SK-N-SH (cell line): Measurements from ENCODE around the gene PHF21A. TPM values are rescaled to one million over a fixed set of nuclear protein-coding genes. Genes with fewer than 3 reads are reported as not detected.
A peak's percentile ranks its signal among the peaks of the same experiment; 100 is the strongest.

Experiments
- CTCF ChIA-PET: fragments of 300-600, 350-600 bp; formaldehyde crosslinking; extraction: SDS; loops from one replicate; lab custom pipeline; 2021; lab: Yijun Ruan, JAX
- POLR2A ChIA-PET: fragments of 350-600 bp; sonication (Branson Sonifier 250); formaldehyde crosslinking; extraction: SDS; loops from one replicate; lab custom pipeline; 2020; ENCODE audit warnings: antibody characterized with exemption, inconsistent platforms; lab: Yijun Ruan, JAX
- DNase-seq: peaks from one replicate; pipeline ENCODE4 v3.0.0; 2012
- H2AFZ ChIP-seq: fragments of 200-600 bp; sonication (generic); 2 replicates; pipeline ENCODE4 v1.8.1; 2016; ENCODE audit warnings: antibody characterized with exemption, mild to moderate bottlenecking, low read depth
- H3F3A ChIP-seq: fragments of 200-600 bp; sonication (generic); replicated peaks from 2 replicates; pipeline ENCODE3; 2016; ENCODE audit warnings: antibody characterized with exemption, mild to moderate bottlenecking; ENCODE audit not compliant: insufficient read depth
- H3K27ac ChIP-seq, 2 experiments: fragments of 200-500 bp in 1 of 2; fragments of 200-600 bp in 1 of 2; sonication (Bioruptor generic) in 1 of 2; sonication (generic), shearing (Covaris generic) in 1 of 2; 2 replicates each; pipeline versions ENCODE4 v1.5.1 to v1.6.1; 2014 to 2016; ENCODE audit warnings: low read depth in 2 of 2, inconsistent platforms in 1 of 2, low read length in 1 of 2, mild to moderate bottlenecking in 1 of 2, mixed read lengths in 1 of 2
- H3K27me3 ChIP-seq: fragments of 200-600 bp; sonication (generic), shearing (Covaris generic); 2 replicates; pipeline ENCODE4 v1.6.1; 2016; ENCODE audit warnings: mixed run types; ENCODE audit not compliant: insufficient read depth
- H3K36me3 ChIP-seq, 2 experiments: fragments of 200-500 bp in 1 of 2; fragments of 200-600 bp in 1 of 2; sonication (Bioruptor generic) in 1 of 2; sonication (generic) in 1 of 2; replicated peaks in 1 of 2; 2 replicates each; pipeline versions ENCODE3 to v1.5.1; 2014 to 2016; ENCODE audit warnings: low read length in 1 of 2, mild to moderate bottlenecking in 1 of 2; ENCODE audit not compliant: insufficient read depth in 2 of 2, control insufficient read depth in 1 of 2
- H3K4me1 ChIP-seq, 2 experiments: fragments of 200-500 bp in 1 of 2; fragments of 200-600 bp in 1 of 2; sonication (Bioruptor generic) in 1 of 2; sonication (generic), shearing (Covaris generic) in 1 of 2; 2 replicates each; pipeline versions ENCODE4 v1.5.1 to v1.6.1; 2014 to 2016; ENCODE audit warnings: low read depth in 1 of 2, low read length in 1 of 2, mixed run types in 1 of 2; ENCODE audit not compliant: insufficient read depth in 2 of 2, control insufficient read depth in 1 of 2
- H3K4me2 ChIP-seq: fragments of 200-600 bp; sonication (generic), shearing (Covaris generic); 2 replicates; pipeline ENCODE4 v1.6.1; 2017; ENCODE audit warnings: mixed run types
- H3K4me3 ChIP-seq, 2 experiments: fragments of 200-500 bp in 1 of 2; fragments of 200-600 bp in 1 of 2; sonication (Bioruptor generic) in 1 of 2; sonication (generic), shearing (Covaris generic) in 1 of 2; 2 replicates each; pipeline versions ENCODE4 v1.5.1 to v1.8.1; 2014 to 2016; ENCODE audit warnings: low read depth in 2 of 2, inconsistent platforms in 1 of 2, low read length in 1 of 2, mild to moderate bottlenecking in 1 of 2, mixed read lengths in 1 of 2, moderate library complexity in 1 of 2
- H3K79me2 ChIP-seq: fragments of 200-600 bp; sonication (generic); 2 replicates; pipeline ENCODE4 v1.8.1; 2017; ENCODE audit warnings: mild to moderate bottlenecking; ENCODE audit not compliant: insufficient read depth
- H3K9ac ChIP-seq: fragments of 200-600 bp; sonication (generic); 2 replicates; pipeline ENCODE4 v1.6.1; 2017; ENCODE audit warnings: mixed run types
- H3K9me2 ChIP-seq: fragments of 200-600 bp; sonication (generic); 2 replicates; pipeline ENCODE4 v1.6.1; 2017; ENCODE audit warnings: mixed run types
- H3K9me3 ChIP-seq: fragments of 200-600 bp; sonication (generic); 2 replicates; pipeline ENCODE4 v1.6.1; 2017; ENCODE audit warnings: mixed run types, mild to moderate bottlenecking, moderate library complexity
- H4K20me1 ChIP-seq: fragments of 200-600 bp; sonication (generic); 2 replicates; pipeline ENCODE4 v1.6.1; 2017; ENCODE audit warnings: mild to moderate bottlenecking, mixed run types; ENCODE audit not compliant: insufficient read depth
- ELF1 ChIP-seq: IDR thresholded peaks from 2 replicates; pipeline ENCODE4 v1.4.0; 2012
- EP300 ChIP-seq, 2 experiments: IDR thresholded peaks; 2 replicates each; pipeline versions ENCODE4 v1.4.0 to v1.6.1; 2012; ENCODE audit warnings: borderline replicate concordance in 1 of 2, low read depth in 1 of 2, low read length in 1 of 2
- JUND ChIP-seq: IDR thresholded peaks from 2 replicates; pipeline ENCODE4 v1.4.0; 2012
- NFIC ChIP-seq: IDR thresholded peaks from 2 replicates; pipeline ENCODE4 v1.4.0; 2012; ENCODE audit warnings: borderline replicate concordance
- POLR2AphosphoS5 ChIP-seq: IDR thresholded peaks from 2 replicates; pipeline ENCODE4 v1.6.1; 2012; ENCODE audit warnings: low read depth, low read length
- RCOR1 ChIP-seq: fragments of 150-350 bp; IDR thresholded peaks from 2 replicates; pipeline ENCODE4 v1.6.1; 2017; ENCODE audit warnings: antibody characterized with exemption, low read length
- SIN3A ChIP-seq: IDR thresholded peaks from 2 replicates; pipeline ENCODE4 v1.6.1; 2012; ENCODE audit warnings: low read depth, mild to moderate bottlenecking, low read length, moderate library complexity, borderline replicate concordance
- SMC3 ChIP-seq: IDR thresholded peaks from 2 replicates; pipeline ENCODE4 v1.6.1; 2012; ENCODE audit warnings: low read depth, low read length, improper control_type of control experiment
- WGBS: methylation state at CpG from one replicate; pipeline ENCODE4 v1.1.6; 2017; ENCODE audit warnings: low lambda C conversion rate; 5-methylcytosine and 5-hydroxymethylcytosine counted together
- polyA plus RNA-seq, 3 experiments: library from polyadenylated mRNA; depleted of rRNA; stranded (reverse); fragments of >200 nt; gene quantifications; 2 replicates each; pipeline ENCODE4 v1.2.3, GENCODE V29; 2012
- TF ChIP-seq, protein P1 (sequence below): fragments of 200-600 bp; sonication (generic); IDR thresholded peaks from 2 replicates; pipeline ENCODE4 v1.6.1; 2017; ENCODE audit warnings: antibody characterized with exemption, mild to moderate bottlenecking, moderate library complexity
- TF ChIP-seq, protein P2 (sequence below): IDR thresholded peaks from 2 replicates; pipeline ENCODE4 v1.4.0; 2012; ENCODE audit warnings: low read depth
- TF ChIP-seq, protein P3 (sequence below): IDR thresholded peaks from 2 replicates; pipeline ENCODE4; 2012

The PHF21A gene
- polyA plus RNA-seq, 1 of the 3 experiments (the other 2 are of a cell fraction), result 18.8 TPM

- Histone ChIP-seq H3K9me3 (no peaks in the 10 kb centered on the region), H3K9me2 (no peaks in the 10 kb centered on the region), H3K27me3 (no peaks in the 10 kb centered on the region), H3K27ac (peak overlapping the region in 1 of 2 experiments; percentile 16; a peak in 1 of 4 replicates), H3K4me2 (no peak overlapping the region), H3K9ac (no peak overlapping the region), H3K36me3 (peaks cover 11 to 31% of the 10 kb centered on the region in 2 experiments), H3F3A (no peaks in the 10 kb centered on the region), H3K4me3 (no peak overlapping the region), H3K4me1 (peaks cover 0 to 5% of the 10 kb centered on the region in 2 experiments; a peak in 1 of 4 replicates), H4K20me1 (no peaks in the 10 kb centered on the region), H3K79me2 (no peaks in the 10 kb centered on the region), H2AFZ (no peak overlapping the region)
- TF ChIP-seq NFIC, result no peak
- TF ChIP-seq EP300 (IDR thresholded peaks at IDR 0.05; ENCODE audit: borderline replicate concordance in 1 of 2, low read depth in 1 of 2, low read length in 1 of 2), result no peak
- no peak for TF ChIP-seq JUND
- no peak for TF ChIP-seq RCOR1
- CTCF ChIA-PET, result interaction anchor here (0.8 to 1.0 kb wide), 3 partner anchors 14 to 75 kb away, joined by 3 to 5 read pairs (median 3); no protein-coding TSS in a partner anchor
- DNase-seq, result no peak
- POLR2A ChIA-PET, result no interaction called here
- WGBS, result 88% methylated on average over 8 of the region's 8 CpGs
Observed at GRCh38 chr11:45930951-45931570, 190.2 kb downstream of the PHF21A start.

- Histone ChIP-seq H3K27ac (no peak overlapping the region; a peak in 1 of 4 replicates), H3F3A (no peaks in the 10 kb centered on the region), H3K4me1 (peaks cover 0 to 5% of the 10 kb centered on the region in 2 experiments; a peak in 1 of 4 replicates), H4K20me1 (no peaks in the 10 kb centered on the region), H3K27me3 (no peaks in the 10 kb centered on the region), H3K9ac (no peak overlapping the region), H3K9me3 (no peaks in the 10 kb centered on the region), H3K79me2 (no peaks in the 10 kb centered on the region), H3K36me3 (peaks cover 11 to 25% of the 10 kb centered on the region in 2 experiments), H3K4me3 (no peak overlapping the region), H3K4me2 (no peak overlapping the region), H3K9me2 (no peaks in the 10 kb centered on the region), H2AFZ (no peak overlapping the region)
- TF ChIP-seq SMC3, result no peak
- TF ChIP-seq, protein P1, sequence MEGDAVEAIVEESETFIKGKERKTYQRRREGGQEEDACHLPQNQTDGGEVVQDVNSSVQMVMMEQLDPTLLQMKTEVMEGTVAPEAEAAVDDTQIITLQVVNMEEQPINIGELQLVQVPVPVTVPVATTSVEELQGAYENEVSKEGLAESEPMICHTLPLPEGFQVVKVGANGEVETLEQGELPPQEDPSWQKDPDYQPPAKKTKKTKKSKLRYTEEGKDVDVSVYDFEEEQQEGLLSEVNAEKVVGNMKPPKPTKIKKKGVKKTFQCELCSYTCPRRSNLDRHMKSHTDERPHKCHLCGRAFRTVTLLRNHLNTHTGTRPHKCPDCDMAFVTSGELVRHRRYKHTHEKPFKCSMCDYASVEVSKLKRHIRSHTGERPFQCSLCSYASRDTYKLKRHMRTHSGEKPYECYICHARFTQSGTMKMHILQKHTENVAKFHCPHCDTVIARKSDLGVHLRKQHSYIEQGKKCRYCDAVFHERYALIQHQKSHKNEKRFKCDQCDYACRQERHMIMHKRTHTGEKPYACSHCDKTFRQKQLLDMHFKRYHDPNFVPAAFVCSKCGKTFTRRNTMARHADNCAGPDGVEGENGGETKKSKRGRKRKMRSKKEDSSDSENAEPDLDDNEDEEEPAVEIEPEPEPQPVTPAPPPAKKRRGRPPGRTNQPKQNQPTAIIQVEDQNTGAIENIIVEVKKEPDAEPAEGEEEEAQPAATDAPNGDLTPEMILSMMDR, result no peak
- no peak for TF ChIP-seq EP300 (IDR thresholded peaks at IDR 0.05; ENCODE audit: borderline replicate concordance in 1 of 2, low read depth in 1 of 2, low read length in 1 of 2)
- TF ChIP-seq POLR2AphosphoS5, result no peak
- TF ChIP-seq ELF1, result no peak
- TF ChIP-seq, protein P2, sequence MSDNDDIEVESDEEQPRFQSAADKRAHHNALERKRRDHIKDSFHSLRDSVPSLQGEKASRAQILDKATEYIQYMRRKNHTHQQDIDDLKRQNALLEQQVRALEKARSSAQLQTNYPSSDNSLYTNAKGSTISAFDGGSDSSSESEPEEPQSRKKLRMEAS, result no peak
- TF ChIP-seq, protein P3, sequence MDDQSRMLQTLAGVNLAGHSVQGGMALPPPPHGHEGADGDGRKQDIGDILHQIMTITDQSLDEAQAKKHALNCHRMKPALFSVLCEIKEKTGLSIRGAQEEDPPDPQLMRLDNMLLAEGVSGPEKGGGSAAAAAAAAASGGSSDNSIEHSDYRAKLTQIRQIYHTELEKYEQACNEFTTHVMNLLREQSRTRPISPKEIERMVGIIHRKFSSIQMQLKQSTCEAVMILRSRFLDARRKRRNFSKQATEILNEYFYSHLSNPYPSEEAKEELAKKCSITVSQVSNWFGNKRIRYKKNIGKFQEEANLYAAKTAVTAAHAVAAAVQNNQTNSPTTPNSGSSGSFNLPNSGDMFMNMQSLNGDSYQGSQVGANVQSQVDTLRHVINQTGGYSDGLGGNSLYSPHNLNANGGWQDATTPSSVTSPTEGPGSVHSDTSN, result no peak
- no peak for TF ChIP-seq SIN3A
- CTCF ChIA-PET, result interaction anchor here (0.8 to 5.0 kb wide), 5 partner anchors 15 to 76 kb away, joined by 3 to 25 read pairs (median 5); no protein-coding TSS in a partner anchor
- POLR2A ChIA-PET, result no interaction called here
- WGBS, result 85% methylated on average over 10 of the region's 14 CpGs
- peak; percentile 39 for DNase-seq
Observed at GRCh38 chr11:45930031-45930794, 191.0 kb downstream of the PHF21A start.
